Stimulated activated CD8-positive, alpha-beta memory T cell treated with anti-CD3 and anti-CD28 coated beads, Interleukin-15, amount 100 ng/mL, for 1 hour (primary cell): Measurements from ENCODE around the gene SMARCC2.

Experiments
- DNase-seq: peaks from one replicate; pipeline ENCODE4 v3.0.0-alpha.2; 2020; ENCODE audit warnings: low read depth

SMARCC2 gene

GRCh38 chr12:56189099-56189917, at the start of gene SMARCC2:
Gene SMARCC2, minus strand, starts transcription at chr12:56189483. Its CDS starts 22 bp downstream, at chr12:56189461.
- peak; percentile 66 for DNase-seq

- no peak for DNase-seq
These were observed 48.3 kb upstream of the SMARCC2 start for GRCh38 chr12:56237552-56237951.

DNA sequence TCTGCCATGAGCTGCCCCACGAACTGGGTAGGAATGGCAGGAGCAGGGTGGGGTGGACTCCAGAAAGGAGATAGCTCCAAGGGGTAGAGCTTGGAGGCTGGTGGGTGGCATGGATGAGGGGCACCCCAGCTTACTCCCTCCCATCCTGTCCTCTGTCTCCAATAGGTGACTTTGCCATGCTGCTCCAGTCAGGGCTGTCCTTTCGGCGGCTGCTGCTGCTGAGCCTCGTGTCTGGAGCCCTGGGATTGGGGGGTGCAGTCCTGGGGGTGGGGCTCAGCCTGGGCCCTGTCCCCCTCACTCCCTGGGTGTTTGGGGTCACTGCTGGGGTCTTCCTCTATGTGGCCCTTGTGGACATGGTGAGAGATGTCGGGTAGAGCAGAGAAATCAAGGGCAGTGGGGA, 47.7 kb upstream of the SMARCC2 start:
- DNase-seq: no peak

DNA sequence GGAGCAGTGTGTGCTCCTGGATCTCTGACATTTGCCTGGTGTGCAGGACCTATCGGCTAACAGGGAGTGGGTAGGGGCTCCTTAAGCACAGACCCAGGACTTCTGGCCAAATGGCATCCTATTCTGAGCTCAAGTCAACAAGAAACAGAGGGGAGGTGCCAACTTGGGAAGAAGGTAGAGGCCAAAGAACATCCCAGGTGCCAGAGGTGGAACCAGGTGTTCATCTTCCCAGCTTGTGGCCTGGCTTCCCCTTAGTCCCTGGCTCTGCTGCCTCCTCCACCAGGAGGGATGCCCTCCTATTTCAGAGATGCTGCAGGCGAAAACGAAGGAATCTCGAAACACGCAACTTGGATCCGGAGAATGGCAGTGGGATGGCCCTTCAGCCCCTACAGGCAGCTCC, 46.8 kb upstream of the SMARCC2 start:
- DNase-seq: no peak

GRCh38 chr12:56234746-56235436, 45.6 kb upstream of the SMARCC2 start:
- DNase-seq: no peak

DNA sequence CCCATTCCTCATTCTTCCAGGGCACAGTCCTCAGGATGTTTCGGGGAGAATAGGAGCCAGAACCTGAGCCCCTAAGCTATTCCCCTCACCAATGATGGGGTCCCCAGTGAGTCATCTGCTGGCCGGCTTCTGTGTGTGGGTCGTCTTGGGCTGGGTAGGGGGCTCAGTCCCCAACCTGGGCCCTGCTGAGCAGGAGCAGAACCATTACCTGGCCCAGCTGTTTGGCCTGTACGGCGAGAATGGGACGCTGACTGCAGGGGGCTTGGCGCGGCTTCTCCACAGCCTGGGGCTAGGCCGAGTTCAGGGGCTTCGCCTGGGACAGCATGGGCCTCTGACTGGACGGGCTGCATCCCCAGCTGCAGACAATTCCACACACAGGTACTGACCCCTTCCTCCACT, 41.9 kb upstream of the SMARCC2 start:
- DNase-seq: no peak

DNA sequence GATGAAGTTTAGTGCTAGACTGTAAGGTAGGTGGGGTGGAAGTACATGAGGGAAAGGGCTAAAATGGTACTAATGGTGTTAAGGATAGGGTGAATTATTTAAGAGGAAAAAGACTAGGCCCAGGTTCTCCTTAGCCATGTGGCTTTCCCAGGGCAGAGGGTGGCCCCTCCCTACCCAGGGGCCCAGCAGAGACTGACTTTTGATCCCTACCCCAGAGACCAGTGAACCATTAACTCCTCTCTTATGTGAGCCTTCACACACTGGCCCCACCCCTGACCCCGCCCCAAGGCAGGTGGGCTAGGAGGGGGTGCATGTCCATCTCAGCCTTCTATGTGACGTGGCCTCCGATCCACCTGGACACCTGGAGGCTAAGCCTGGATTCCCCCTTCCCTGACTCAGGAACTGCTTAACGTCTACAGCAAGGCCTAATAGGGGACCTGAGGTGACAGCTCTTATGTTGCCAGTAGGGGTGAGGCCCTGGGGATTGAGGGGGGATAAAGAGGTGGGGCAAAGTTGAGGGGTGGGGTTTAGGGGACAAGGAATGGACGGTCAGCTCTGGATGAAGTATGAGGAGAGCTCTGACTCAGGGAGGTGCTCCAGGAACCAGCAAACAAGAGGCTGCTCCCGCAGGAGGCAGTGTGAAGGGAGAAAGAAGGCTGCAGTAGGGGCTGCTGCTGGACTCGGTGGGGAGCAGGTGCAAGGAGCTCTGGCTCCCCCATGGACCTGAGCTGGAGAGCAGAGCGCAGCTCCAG, 41.3 kb upstream of the SMARCC2 start:
- no peak for DNase-seq

DNA sequence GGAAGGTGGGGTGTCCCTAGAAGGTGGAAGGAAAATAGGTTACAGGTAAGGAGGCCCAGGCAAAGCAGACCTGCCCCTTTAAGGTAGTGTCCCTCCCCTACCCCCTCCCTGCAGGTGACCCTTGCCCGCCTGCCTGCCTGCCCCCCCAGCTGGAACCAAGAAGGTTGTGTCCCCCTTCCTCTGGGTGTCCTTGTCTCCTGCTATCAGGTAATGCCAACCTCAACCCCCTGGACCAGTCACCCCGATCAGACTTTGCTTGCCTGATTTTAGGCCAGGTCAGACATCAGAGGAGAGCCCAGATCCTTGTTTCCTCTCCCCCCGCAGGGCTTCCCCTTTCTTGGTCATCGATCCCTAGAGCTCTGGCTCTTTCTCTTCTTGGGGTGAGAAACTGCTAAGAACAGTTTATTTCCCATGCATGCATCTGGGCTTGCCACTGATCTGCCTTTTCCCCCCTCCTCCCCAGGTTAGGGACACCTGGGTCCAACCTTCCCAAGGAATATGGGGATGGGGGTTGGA, 40.7 kb upstream of the SMARCC2 start, which contains the start of gene SLC39A5:
TSS of gene SLC39A5 (plus strand) at position 136 of the 516 bp plus-strand sequence. CDS start 1,224 bp downstream, outside the sequence.
- no peak for DNase-seq

- no peak for DNase-seq
These were observed 39.8 kb upstream of the SMARCC2 start for GRCh38 chr12:56229082-56229481.

DNA sequence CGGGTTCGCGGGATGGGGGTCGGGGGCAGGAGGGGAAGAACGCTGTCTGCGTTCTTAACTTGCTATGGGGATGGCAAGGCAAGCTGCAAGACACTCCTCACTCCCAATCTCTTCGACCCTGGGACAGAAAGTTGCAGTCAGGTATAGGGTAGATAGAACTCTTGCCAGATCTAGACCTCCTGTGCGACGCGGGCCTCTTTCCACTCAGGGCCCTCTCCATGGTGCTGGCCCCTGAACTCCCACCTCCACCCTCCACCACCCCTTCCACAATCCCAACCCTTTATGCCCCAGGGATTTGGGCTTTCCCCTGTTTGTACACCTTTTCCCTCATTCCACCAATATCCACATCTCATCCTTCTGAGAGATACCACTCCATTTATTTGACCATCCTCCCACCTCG, 35.7 kb upstream of the SMARCC2 start:
- no peak for DNase-seq

DNA sequence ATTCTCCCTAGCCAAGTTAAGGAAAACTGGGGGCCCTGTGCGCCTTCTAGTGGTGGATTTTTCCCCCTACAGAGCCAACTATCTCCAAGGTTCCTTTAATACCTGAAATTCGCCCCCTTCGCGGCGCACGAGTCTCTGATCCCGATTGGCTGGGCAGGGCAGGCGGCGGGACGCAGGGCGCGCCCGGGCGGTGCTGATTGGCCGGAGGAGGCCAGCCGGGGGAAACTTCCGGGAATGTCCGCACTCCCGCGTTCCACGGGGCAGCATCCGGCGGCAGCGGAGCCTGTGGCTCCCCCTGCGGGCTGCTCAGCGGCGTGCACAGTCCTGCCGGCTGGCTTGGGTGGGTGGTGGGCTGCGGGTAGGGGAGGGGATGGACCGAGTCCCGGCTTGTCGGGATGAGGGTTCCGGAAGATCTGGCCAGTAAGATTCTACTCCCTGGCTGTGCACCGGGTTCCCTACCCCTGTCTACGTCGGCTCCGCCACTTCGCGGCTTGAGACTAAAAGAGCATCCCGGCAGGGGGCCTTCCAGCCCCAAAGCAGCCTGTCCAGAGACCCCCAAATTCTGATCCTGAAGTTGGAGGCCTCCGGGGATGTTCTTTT, 34.9 kb upstream of the SMARCC2 start, which contains the start of gene NABP2:
TSS of gene NABP2 (plus strand) at position 241 of the 600 bp plus-strand sequence. CDS start 515 bp downstream, outside the sequence.
- DNase-seq: peak; percentile 75

- no peak for DNase-seq
These were observed 34.4 kb upstream of the SMARCC2 start for GRCh38 chr12:56223571-56224101.

DNA sequence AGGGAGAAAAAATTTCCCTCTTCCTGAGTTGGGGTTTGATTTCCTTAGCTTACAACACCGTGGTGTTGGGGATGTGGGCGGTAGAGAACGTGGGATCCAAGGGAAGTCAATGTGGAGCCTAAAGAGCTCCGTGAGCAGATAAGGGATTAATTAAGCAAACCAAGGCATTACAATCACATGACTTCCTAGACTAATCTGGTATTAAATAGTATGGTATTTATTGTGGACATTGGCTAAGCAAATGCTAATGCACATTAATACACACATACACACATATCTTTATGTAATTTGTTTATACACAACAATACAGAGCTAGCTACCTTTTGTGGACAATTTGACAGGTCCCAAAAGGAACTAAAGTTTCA, 33.2 kb upstream of the SMARCC2 start:
- no peak for DNase-seq

GRCh38 chr12:56221757-56222530, 32.7 kb upstream of the SMARCC2 start, which contains the start of gene RNF41:
Gene RNF41, minus strand, starts transcription at chr12:56221922. Its CDS starts 7,875 bp downstream, at chr12:56214047.
- DNase-seq: peak; percentile 90

GRCh38 chr12:56221232-56221756, 32.0 kb upstream of the SMARCC2 start:
- no peak for DNase-seq

GRCh38 chr12:56220611-56221231, 31.4 kb upstream of the SMARCC2 start:
- DNase-seq: no peak

DNA sequence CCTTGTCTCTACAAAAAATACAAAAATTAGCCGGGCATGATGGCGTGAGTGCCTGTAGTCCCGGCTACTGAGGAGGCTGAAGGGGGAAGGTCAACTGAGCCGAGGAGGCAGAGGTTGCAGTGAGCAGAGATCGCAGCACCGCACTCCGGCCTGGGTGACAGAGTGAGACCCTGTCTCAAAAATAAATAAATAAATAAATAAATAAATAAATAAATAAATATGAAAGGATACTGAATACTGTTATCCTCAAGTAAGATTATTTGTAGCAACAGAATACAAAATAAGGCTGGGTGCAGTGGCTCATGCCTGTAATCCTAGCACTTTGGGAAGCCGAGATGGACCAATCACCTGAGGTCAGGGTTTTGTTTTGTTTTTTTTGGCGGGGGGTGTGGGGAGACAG, 30.6 kb upstream of the SMARCC2 start:
- no peak for DNase-seq

DNA sequence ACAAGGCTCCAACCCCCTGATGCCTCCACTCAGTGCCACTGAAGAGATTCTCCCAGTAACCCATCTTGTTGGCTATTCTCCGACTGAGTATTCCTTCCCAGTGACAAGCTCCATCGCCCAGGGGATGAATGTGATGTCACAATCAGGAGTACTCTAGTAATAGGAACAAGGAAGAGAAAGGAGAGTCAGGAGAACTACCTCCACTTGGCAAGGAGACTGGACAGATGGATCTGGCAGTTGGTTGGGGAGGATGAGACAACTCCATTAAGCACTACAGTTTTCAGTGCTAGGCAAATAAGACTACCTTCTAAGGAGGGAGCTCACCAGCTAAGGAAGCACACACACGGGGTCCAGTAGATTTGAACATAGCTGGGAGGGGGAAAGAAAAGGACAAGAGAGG, 27.2 kb upstream of the SMARCC2 start:
- DNase-seq: no peak

DNA sequence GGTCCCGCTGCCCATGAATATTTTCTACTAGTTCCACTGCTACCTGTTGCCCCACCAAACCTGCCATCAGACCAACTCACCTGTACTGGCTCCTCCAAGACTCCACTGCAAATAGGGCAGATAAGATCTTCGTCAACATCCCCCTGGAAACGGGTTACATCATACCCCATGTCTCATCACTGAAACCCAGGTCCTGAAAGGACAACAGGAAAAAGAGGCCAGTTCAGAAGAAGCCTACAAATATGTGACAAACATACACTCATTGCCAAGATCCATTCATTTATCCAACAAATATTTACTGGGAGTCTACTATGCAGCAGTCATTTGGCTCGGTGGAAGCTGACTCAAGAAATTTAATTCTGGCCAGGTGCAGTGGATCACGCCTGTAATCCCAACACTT, 24.6 kb upstream of the SMARCC2 start:
- no peak for DNase-seq

DNA sequence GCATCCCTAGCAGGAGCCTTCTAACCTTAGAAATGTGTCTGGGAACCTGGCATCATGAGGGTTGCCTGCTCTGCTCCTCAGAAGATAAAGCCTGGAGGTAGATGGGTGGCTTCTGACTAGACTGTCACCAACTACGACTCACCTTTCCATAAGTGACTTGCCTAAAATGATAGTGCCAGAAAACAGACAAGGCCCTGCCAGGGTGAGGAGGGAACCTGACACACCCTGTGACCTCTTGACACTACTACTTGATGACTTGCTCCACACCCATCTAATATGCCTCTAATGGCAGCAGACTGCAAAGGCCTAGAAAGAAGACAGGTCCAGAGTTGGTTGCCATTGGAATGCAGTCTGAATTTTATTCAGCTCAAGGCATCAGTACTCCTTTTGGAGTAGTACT, 23.1 kb upstream of the SMARCC2 start:
- DNase-seq: no peak
